ENCODE measurements around the gene CPA3.

DNA sequence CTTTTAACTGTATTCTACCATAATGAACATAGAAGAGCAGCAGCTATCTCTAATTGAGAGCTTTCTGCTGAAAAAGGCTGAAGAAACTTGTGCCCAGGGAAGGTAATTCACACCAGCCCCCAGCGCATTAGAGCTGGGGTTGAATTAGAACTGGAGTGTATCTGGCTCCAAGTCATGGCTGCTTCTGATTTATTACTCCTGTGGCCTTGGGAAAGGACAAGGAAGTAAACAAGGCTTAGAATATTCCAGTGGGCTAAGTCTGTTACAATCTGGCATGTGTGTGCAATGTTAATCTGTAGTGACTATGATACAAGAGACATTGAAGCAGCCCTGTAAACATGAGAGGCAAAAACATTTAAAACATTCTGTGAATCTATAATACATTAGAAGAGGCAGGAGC, 18.1 kb downstream of the CPA3 start:
- TF ChIP-seq, protein P1, sequence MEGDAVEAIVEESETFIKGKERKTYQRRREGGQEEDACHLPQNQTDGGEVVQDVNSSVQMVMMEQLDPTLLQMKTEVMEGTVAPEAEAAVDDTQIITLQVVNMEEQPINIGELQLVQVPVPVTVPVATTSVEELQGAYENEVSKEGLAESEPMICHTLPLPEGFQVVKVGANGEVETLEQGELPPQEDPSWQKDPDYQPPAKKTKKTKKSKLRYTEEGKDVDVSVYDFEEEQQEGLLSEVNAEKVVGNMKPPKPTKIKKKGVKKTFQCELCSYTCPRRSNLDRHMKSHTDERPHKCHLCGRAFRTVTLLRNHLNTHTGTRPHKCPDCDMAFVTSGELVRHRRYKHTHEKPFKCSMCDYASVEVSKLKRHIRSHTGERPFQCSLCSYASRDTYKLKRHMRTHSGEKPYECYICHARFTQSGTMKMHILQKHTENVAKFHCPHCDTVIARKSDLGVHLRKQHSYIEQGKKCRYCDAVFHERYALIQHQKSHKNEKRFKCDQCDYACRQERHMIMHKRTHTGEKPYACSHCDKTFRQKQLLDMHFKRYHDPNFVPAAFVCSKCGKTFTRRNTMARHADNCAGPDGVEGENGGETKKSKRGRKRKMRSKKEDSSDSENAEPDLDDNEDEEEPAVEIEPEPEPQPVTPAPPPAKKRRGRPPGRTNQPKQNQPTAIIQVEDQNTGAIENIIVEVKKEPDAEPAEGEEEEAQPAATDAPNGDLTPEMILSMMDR (IDR thresholded peaks at IDR 0.05; ENCODE audit: insufficient read depth, low read depth, low read length), result no peak
- TF ChIP-seq EZH2 (IDR thresholded peaks at IDR 0.05; ENCODE audit: insufficient read depth, low read length), result no peak

All from astrocyte (in vitro differentiated cells and primary cell).